MCF 10A (cell line): Measurements from ENCODE around the gene ARHGEF4. TPM values are rescaled to one million over a fixed set of nuclear protein-coding genes. Genes with fewer than 3 reads are reported as not detected.

ENCODE experiments used
- BruUV-seq: library from RNA; stranded (reverse); fragments of 400-500 nt; replicated peaks from 2 replicates; lab custom pipeline; 2021; lab: Mats Ljungman, UMichigan
- CTCF ChIA-PET: fragments of 300-600 bp; sonication (Branson Sonifier 250); formaldehyde crosslinking; extraction: SDS; loops from one replicate; lab custom pipeline; 2021; ENCODE audit warnings: antibody characterized with exemption, inconsistent platforms; lab: Yijun Ruan, JAX
- POLR2A ChIA-PET: fragments of 300-600, 350-650 bp; sonication (Branson Sonifier 250); formaldehyde crosslinking; extraction: SDS; loops from one replicate; lab custom pipeline; 2020; ENCODE audit warnings: antibody characterized with exemption, inconsistent platforms; lab: Yijun Ruan, JAX
- DNase-seq: peaks from one replicate; pipeline ENCODE4 v3.0.0-alpha.2; 2018; ENCODE audit not compliant: unreplicated experiment
- H3K27ac Mint-ChIP-seq: one replicate; pipeline ENCODE4 v1.8.0; 2022; ENCODE audit warnings: mild to moderate bottlenecking, low read depth, mixed read lengths; ENCODE audit not compliant: unreplicated experiment
- H3K27me3 Mint-ChIP-seq: one replicate; pipeline ENCODE4 v1.8.0; 2022; ENCODE audit warnings: mixed read lengths; ENCODE audit not compliant: insufficient read depth, unreplicated experiment
- H3K36me3 Mint-ChIP-seq: one replicate; pipeline ENCODE4 v1.8.0; 2022; ENCODE audit warnings: mild to moderate bottlenecking, moderate library complexity, mixed read lengths; ENCODE audit not compliant: insufficient read depth, unreplicated experiment
- H3K4me1 Mint-ChIP-seq: one replicate; pipeline ENCODE4 v1.8.0; 2022; ENCODE audit warnings: mixed read lengths; ENCODE audit not compliant: insufficient read depth, unreplicated experiment
- H3K4me3 Mint-ChIP-seq: one replicate; pipeline ENCODE4 v1.8.0; 2022; ENCODE audit warnings: mild to moderate bottlenecking, moderate library complexity, mixed read lengths; ENCODE audit not compliant: unreplicated experiment
- H3K9me3 Mint-ChIP-seq: one replicate; pipeline ENCODE4 v1.8.0; 2022; ENCODE audit warnings: mixed read lengths; ENCODE audit not compliant: unreplicated experiment
- CTCF ChIP-seq: fragments of 200-600 bp; IDR thresholded peaks from one replicate; pipeline ENCODE4 v1.8.0; 2022; ENCODE audit warnings: antibody characterized with exemption, mild to moderate bottlenecking; ENCODE audit not compliant: unreplicated experiment
- intact Hi-C: fragments of 100-400 bp; cut with micrococcal nuclease; formaldehyde crosslinking; loops from 2 replicates; pipeline ENCODE4 v1.14.1; 2022
- total RNA-seq: library from RNA; stranded (reverse); gene quantifications from 2 replicates; pipeline ENCODE4 v1.2.3, GENCODE V29; 2022

Gene ARHGEF4
- total RNA-seq, 1 experiment from 2014 or later = 52.0 TPM

GRCh38 chr2:130826821-130827501, 9.8 kb upstream of the ARHGEF4 start:
- ChIA-PET CTCF (interaction anchor here (0.7 to 2.5 kb wide), 6 partner anchors 28 to 94 kb away, joined by 3 to 21 read pairs (median 8); no protein-coding TSS in a partner anchor), POLR2A (interaction anchor here (0.6 to 5.1 kb wide), 7 partner anchors 10 to 85 kb away, joined by 3 to 95 read pairs (median 11); partner anchors contain the start of gene ARHGEF4)
- no TSS peak for BruUV-seq
- no peaks in the 10 kb centered on the region for H3K27me3 Mint-ChIP-seq
- H3K36me3 Mint-ChIP-seq = peaks cover 10% of the 10 kb centered on the region
- H3K9me3 Mint-ChIP-seq = no peaks in the 10 kb centered on the region
- peak overlapping the region; percentile 35 for H3K4me3 Mint-ChIP-seq
- TF ChIP-seq CTCF = no peak
- H3K27ac Mint-ChIP-seq = peak overlapping the region; percentile 71
- peaks cover 61% of the 10 kb centered on the region for H3K4me1 Mint-ChIP-seq
- intact Hi-C loops = loop anchor here (5.0 kb wide), 1 partner anchor 40 kb away; no protein-coding TSS in a partner anchor
- DNase-seq = no peak

- peak; percentile 88 for DNase-seq
- intact Hi-C loops = loop anchor here (5.0 kb wide), 1 partner anchor 40 kb away; no protein-coding TSS in a partner anchor
- TF ChIP-seq CTCF = no peak
- H3K36me3 Mint-ChIP-seq = peaks cover 10% of the 10 kb centered on the region
- no peaks in the 10 kb centered on the region for H3K9me3 Mint-ChIP-seq
- ChIA-PET POLR2A (interaction anchor here (0.7 to 5.1 kb wide), 10 partner anchors 7 to 277 kb away, joined by 3 to 95 read pairs (median 4); partner anchors contain the start of genes ARHGEF4, FAM168B and PLEKHB2), CTCF (interaction anchor here (0.6 to 2.5 kb wide), 7 partner anchors 20 to 665 kb away, joined by 3 to 21 read pairs (median 8); no protein-coding TSS in a partner anchor)
- H3K4me3 Mint-ChIP-seq = peak overlapping the region; percentile 35
- peak overlapping the region; percentile 71 for H3K27ac Mint-ChIP-seq
- H3K27me3 Mint-ChIP-seq = no peaks in the 10 kb centered on the region
- no TSS peak for BruUV-seq
- H3K4me1 Mint-ChIP-seq = peaks cover 65% of the 10 kb centered on the region
These were observed 9.0 kb upstream of the ARHGEF4 start for GRCh38 chr2:130827502-130828251.

GRCh38 chr2:130828461-130828860, 8.3 kb upstream of the ARHGEF4 start:
- ChIA-PET POLR2A (interaction anchor here (0.6 to 5.1 kb wide), 11 partner anchors 8 to 265 kb away, joined by 3 to 95 read pairs (median 5); partner anchors contain the start of genes ARHGEF4 and FAM168B), CTCF (interaction anchor here (0.6 to 2.5 kb wide), 7 partner anchors 8 to 665 kb away, joined by 3 to 14 read pairs (median 4); partner anchors contain the start of gene ARHGEF4)
- TF ChIP-seq CTCF = no peak
- no TSS peak for BruUV-seq
- H3K27me3 Mint-ChIP-seq = no peaks in the 10 kb centered on the region
- H3K4me3 Mint-ChIP-seq = no peak overlapping the region
- no peaks in the 10 kb centered on the region for H3K9me3 Mint-ChIP-seq
- peak; percentile 75 for DNase-seq
- H3K27ac Mint-ChIP-seq = peak overlapping the region; percentile 85
- peaks cover 10% of the 10 kb centered on the region for H3K36me3 Mint-ChIP-seq
- H3K4me1 Mint-ChIP-seq = peaks cover 70% of the 10 kb centered on the region
- intact Hi-C loops = loop anchor here (5.0 kb wide), 1 partner anchor 39 kb away; no protein-coding TSS in a partner anchor
